GM12878 (cell line): ENCODE results near the gene PRKAB1. TPM values are rescaled to one million over a fixed set of nuclear protein-coding genes. Genes with fewer than 3 reads are reported as not detected.
"Not testable (repeated sequence)": the region's sequence is repeated elsewhere in the genome, so short reads cannot be mapped to it uniquely, and the experiment has no call there.

Experiments used
- ATAC-seq: fragments of 200-7000 bp; cut with Tn5 transposase; 3 replicates; pipeline ENCODE4 v1.9.1; 2020; ENCODE audit warnings: mild to moderate bottlenecking, moderate library complexity
- BruUV-seq: library from RNA; stranded (reverse); fragments of 400-500 nt; replicated peaks from 2 replicates; lab custom pipeline; 2021; lab: Mats Ljungman, UMichigan
- CTCF ChIA-PET: fragments of 300-600 bp; sonication (Branson Sonifier 250); formaldehyde crosslinking; extraction: SDS; loops from one replicate; lab custom pipeline; 2021; ENCODE audit warnings: inconsistent platforms; lab: Yijun Ruan, JAX
- POLR2A ChIA-PET: fragments of 350-600 bp; formaldehyde crosslinking; extraction: SDS; loops from one replicate; lab custom pipeline; 2021; ENCODE audit warnings: inconsistent platforms; lab: Charles Lee
- RAD21 ChIA-PET: fragments of 300-600 bp; sonication (Branson Sonifier 250); formaldehyde crosslinking; loops from one replicate; lab custom pipeline; 2023; ENCODE audit warnings: antibody characterized with exemption; ENCODE audit not compliant: unreplicated experiment; lab: Charles Lee
- SMC1A ChIA-PET: fragments of 300-600 bp; sonication (Branson Sonifier 250); formaldehyde crosslinking; loops from one replicate; lab custom pipeline; 2023; ENCODE audit not compliant: unreplicated experiment, uncharacterized antibody; lab: Charles Lee
- DNase-seq: peaks from one replicate; pipeline ENCODE4 v3.0.0-alpha.2; 2011; ENCODE audit warnings: low read depth, low spot score
- FAIRE-seq: peaks from 3 replicates; lab custom pipeline; 2011; peaks lifted over from hg19 to GRCh38; lab: Jason Lieb, UNC
- H2AFZ ChIP-seq: 2 replicates; pipeline ENCODE4 v1.6.0; 2011; ENCODE audit warnings: low read depth, low read length, control low read depth; ENCODE audit not compliant: control insufficient read depth
- H3K27ac ChIP-seq: 2 replicates; pipeline ENCODE4 v1.5.1; 2011; ENCODE audit warnings: control low read depth; ENCODE audit not compliant: control insufficient read depth, insufficient read depth
- H3K27me3 ChIP-seq, 2 experiments: replicated peaks in 1 of 2; 2 replicates each; pipeline versions ENCODE4 v1.6.0 to v1.6.1; 2011; ENCODE audit warnings: low read length in 1 of 2; ENCODE audit not compliant: control insufficient read depth in 2 of 2, insufficient read depth in 2 of 2
- H3K36me3 ChIP-seq, 2 experiments: 2 replicates each; pipeline ENCODE4 v1.5.1; 2011; ENCODE audit warnings: low read length in 1 of 2; ENCODE audit not compliant: control insufficient read depth in 2 of 2, insufficient read depth in 2 of 2
- H3K4me1 ChIP-seq: 2 replicates; pipeline ENCODE4 v1.6.1; 2011; ENCODE audit warnings: mild to moderate bottlenecking, low read length, moderate library complexity, mixed read lengths; ENCODE audit not compliant: control insufficient read depth, insufficient read depth
- H3K4me2 ChIP-seq: 2 replicates; pipeline ENCODE4 v1.6.0; 2011; ENCODE audit warnings: control low read depth; ENCODE audit not compliant: control insufficient read depth, insufficient read depth
- H3K4me3 ChIP-seq: fragments of 200-600 bp; sonication (generic); 2 replicates; pipeline ENCODE4 v1.5.1; 2016
- H3K79me2 ChIP-seq: 2 replicates; pipeline ENCODE4 v1.6.0; 2011; ENCODE audit warnings: low read length; ENCODE audit not compliant: control insufficient read depth, insufficient read depth
- H3K9ac ChIP-seq: 2 replicates; pipeline ENCODE4 v1.8.0; 2011; ENCODE audit warnings: low read length, control low read depth, mixed read lengths; ENCODE audit not compliant: control insufficient read depth, insufficient read depth
- H3K9me3 ChIP-seq: replicated peaks from 3 replicates; pipeline ENCODE4 v1.5.1; 2011; ENCODE audit warnings: mild to moderate bottlenecking, low read length; ENCODE audit not compliant: control insufficient read depth, insufficient read depth
- H4K20me1 ChIP-seq: 2 replicates; pipeline ENCODE4 v1.6.0; 2011; ENCODE audit not compliant: control insufficient read depth, insufficient read depth
- BCL11A ChIP-seq: IDR thresholded peaks from 2 replicates; pipeline ENCODE4 v1.6.1; 2011; ENCODE audit warnings: low read depth, low read length
- CBX3 ChIP-seq: fragments of 200-600 bp; sonication (generic); IDR thresholded peaks from 2 replicates; pipeline ENCODE4 v1.6.1; 2016; ENCODE audit warnings: low read depth, borderline replicate concordance
- CBX5 ChIP-seq: sonication (generic); IDR thresholded peaks from 2 replicates; pipeline ENCODE4 v1.6.1; 2016; ENCODE audit warnings: low read depth, moderate library complexity, mild to moderate bottlenecking, inconsistent platforms
- SIN3A ChIP-seq: IDR thresholded peaks from 2 replicates; pipeline ENCODE4 v1.6.1; 2012; ENCODE audit warnings: low read depth, low read length, improper control_type of control experiment
- SPI1 ChIP-seq: IDR thresholded peaks from 2 replicates; pipeline ENCODE4 v1.6.1; 2011; ENCODE audit warnings: low read depth, mild to moderate bottlenecking, low read length, moderate library complexity, borderline replicate concordance; ENCODE audit not compliant: insufficient read depth
- WRNIP1 ChIP-seq: IDR thresholded peaks from 2 replicates; pipeline ENCODE4 v1.6.1; 2011; ENCODE audit warnings: low read depth, low read length, improper control_type of control experiment, borderline replicate concordance
- WGBS: methylation state at CpG from one replicate; pipeline ENCODE4 v1.1.6; 2016; ENCODE audit warnings: low lambda C conversion rate; ENCODE audit not compliant: insufficient replicate concordance, insufficient coverage; ENCODE audit errors: missing lambda C conversion rate; 5-methylcytosine and 5-hydroxymethylcytosine counted together
- in situ Hi-C: fragments of 300-500 bp; cut with MboI; formaldehyde crosslinking; loops from 9 replicates; pipeline ENCODE4 v1.14.3; 2018; ENCODE audit warnings: mixed read lengths
- intact Hi-C: fragments of 100-400 bp; cut with micrococcal nuclease; formaldehyde crosslinking; loops from one replicate; pipeline ENCODE4 v1.14.2; 2022; ENCODE audit not compliant: unreplicated experiment
- polyA plus RNA-seq, 11 experiments: library from polyadenylated mRNA; depleted of rRNA in 4 of 11; unstranded in 6 of 11; stranded (reverse) in 5 of 11; fragments of >200 nt; fragmentation: Nextera tagmentation in 4 of 11; fragmentation: Illumina TruSeq in 1 of 11; extraction: Ambion mirVana in 4 of 11; extraction: Trizol in 1 of 11; gene quantifications; 1 replicate in 1 of 11; 2 replicates in 10 of 11; pipeline versions ENCODE4 v1.2.1 to v1.2.3, GENCODE V29; 2011 to 2016; ENCODE audit warnings: inconsistent platforms in 2 of 11, missing spikeins in 2 of 11, low read depth in 1 of 11
- total RNA-seq, 4 experiments: library from RNA; depleted of rRNA in 3 of 4; stranded (reverse); fragments of >200 nt in 3 of 4; fragmentation: Illumina TruSeq in 1 of 4; extraction: Trizol in 1 of 4; gene quantifications; 2 replicates each; pipeline versions ENCODE4 v1.2.1 to v1.2.3, GENCODE V29; 2013 to 2021
- TF ChIP-seq, protein P1 (sequence below): fragments of 450-650 bp; IDR thresholded peaks from 2 replicates; pipeline ENCODE4 v1.6.1; 2017; ENCODE audit warnings: mild to moderate bottlenecking, low read depth, inconsistent platforms; ENCODE audit not compliant: poor library complexity, severe bottlenecking
- TF ChIP-seq, protein P2 (sequence below): fragments of 450-650 bp; formaldehyde crosslinking; IDR thresholded peaks from 2 replicates; pipeline ENCODE4 v1.4.0; 2020; ENCODE audit warnings: mild to moderate bottlenecking, moderate library complexity

PRKAB1 gene
- total and polyA plus RNA-seq, 10 of the 15 experiments (the other 5 are each of a cell fraction or from before 2014, with no cell fraction given), result 24.6 to 85.0 (median 50.6) TPM

DNA sequence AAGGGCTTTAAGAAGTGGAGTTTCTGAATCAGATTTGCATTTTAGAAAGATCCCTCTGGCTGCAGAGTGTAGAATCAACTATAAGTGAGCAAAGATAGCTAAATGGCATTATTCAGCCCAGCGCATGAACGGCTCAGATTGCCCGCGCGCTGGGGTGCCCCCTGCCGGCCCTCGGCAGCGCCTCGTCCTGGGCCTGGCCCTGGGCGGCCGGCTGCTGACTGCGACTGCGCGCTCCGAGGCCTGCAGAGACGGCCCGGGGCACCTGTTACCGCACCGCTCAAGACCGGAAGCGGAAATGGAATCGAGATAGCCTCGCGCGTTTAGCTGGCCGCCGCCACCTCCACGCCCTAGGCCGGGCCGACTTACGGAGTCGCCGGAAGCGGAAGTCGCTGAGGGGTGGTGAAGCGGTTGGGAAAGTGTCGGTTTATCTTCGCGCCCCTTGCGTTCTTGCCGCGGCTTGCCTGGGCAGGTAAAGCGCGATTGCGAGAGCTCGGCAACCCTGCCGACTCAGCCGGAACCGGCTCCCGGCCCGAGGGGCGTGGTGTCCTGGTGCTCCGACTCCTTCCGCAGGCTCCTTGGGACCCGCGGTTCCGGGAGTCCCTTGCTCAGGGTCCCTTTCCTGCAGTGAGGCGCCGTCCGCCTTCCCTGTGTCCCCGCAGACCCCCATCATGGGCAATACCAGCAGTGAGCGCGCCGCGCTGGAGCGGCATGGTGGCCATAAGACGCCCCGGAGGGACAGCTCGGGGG lies at the start of gene PRKAB1 (continued):
- TF ChIP-seq, protein P1, sequence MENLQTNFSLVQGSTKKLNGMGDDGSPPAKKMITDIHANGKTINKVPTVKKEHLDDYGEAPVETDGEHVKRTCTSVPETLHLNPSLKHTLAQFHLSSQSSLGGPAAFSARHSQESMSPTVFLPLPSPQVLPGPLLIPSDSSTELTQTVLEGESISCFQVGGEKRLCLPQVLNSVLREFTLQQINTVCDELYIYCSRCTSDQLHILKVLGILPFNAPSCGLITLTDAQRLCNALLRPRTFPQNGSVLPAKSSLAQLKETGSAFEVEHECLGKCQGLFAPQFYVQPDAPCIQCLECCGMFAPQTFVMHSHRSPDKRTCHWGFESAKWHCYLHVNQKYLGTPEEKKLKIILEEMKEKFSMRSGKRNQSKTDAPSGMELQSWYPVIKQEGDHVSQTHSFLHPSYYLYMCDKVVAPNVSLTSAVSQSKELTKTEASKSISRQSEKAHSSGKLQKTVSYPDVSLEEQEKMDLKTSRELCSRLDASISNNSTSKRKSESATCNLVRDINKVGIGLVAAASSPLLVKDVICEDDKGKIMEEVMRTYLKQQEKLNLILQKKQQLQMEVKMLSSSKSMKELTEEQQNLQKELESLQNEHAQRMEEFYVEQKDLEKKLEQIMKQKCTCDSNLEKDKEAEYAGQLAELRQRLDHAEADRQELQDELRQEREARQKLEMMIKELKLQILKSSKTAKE, result no peak
- TF ChIP-seq BCL11A (no peak), WRNIP1 (no peak), SPI1 (peak; percentile 58), SIN3A (peak; percentile 85; the same call in 1 of the 2 replicates), CBX3 (no peak), CBX5 (no peak)
- TF ChIP-seq, protein P2, sequence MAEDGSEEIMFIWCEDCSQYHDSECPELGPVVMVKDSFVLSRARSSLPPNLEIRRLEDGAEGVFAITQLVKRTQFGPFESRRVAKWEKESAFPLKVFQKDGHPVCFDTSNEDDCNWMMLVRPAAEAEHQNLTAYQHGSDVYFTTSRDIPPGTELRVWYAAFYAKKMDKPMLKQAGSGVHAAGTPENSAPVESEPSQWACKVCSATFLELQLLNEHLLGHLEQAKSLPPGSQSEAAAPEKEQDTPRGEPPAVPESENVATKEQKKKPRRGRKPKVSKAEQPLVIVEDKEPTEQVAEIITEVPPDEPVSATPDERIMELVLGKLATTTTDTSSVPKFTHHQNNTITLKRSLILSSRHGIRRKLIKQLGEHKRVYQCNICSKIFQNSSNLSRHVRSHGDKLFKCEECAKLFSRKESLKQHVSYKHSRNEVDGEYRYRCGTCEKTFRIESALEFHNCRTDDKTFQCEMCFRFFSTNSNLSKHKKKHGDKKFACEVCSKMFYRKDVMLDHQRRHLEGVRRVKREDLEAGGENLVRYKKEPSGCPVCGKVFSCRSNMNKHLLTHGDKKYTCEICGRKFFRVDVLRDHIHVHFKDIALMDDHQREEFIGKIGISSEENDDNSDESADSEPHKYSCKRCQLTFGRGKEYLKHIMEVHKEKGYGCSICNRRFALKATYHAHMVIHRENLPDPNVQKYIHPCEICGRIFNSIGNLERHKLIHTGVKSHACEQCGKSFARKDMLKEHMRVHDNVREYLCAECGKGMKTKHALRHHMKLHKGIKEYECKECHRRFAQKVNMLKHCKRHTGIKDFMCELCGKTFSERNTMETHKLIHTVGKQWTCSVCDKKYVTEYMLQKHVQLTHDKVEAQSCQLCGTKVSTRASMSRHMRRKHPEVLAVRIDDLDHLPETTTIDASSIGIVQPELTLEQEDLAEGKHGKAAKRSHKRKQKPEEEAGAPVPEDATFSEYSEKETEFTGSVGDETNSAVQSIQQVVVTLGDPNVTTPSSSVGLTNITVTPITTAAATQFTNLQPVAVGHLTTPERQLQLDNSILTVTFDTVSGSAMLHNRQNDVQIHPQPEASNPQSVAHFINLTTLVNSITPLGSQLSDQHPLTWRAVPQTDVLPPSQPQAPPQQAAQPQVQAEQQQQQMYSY (CRISPR knock-in tag), result no peak

DNA sequence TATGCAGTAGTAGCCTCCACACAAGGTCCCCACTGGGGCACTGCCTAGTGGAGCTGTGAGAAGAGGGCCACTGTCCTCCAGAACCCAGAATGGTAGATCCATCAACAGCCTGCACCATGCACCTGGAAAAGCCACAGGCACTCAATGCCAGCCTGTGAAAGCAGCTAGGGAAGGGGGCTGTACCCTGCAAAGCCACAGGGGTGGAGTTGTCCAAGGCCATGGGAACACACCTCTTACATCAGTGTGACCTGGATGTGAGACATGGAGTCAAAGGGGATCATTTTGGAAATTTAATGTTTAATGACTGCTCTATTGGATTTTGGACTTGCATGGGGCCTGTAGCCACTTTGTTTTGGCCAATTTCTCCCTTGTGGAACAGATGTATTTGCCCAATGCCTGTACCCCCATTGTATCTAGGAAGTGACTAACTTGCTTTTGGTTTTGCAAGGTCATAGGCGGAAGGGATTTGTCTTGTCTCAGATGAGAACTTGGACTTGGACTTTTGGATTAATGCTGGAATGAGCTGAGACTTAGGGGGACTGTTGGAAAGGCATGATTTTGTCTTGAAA lies 49.5 kb upstream of the PRKAB1 start:
- RAD21 ChIA-PET, FAIRE-seq, H3K9me3 ChIP-seq, ATAC-seq, H3K36me3 ChIP-seq, H3K4me2 ChIP-seq, intact Hi-C loops, H3K4me3 ChIP-seq, H3K27ac ChIP-seq, H3K4me1 ChIP-seq, DNase-seq, H3K9ac ChIP-seq, SMC1A ChIA-PET, in situ Hi-C loops, H3K79me2 ChIP-seq, H4K20me1 ChIP-seq, CTCF ChIA-PET, H2AFZ ChIP-seq, POLR2A ChIA-PET, BruUV-seq, H3K27me3 ChIP-seq: not testable (repeated sequence)
- 0% methylated on average over 1 of the region's 1 CpG for WGBS
